Mesothelial cell of epicardium (in vitro differentiated cells): Measurements from ENCODE around the gene TMEM181. TPM values are rescaled to one million over a fixed set of nuclear protein-coding genes. Genes with fewer than 3 reads are reported as not detected.

ENCODE experiments used
- DNase-seq, 2 experiments: peaks; one replicate each; pipeline ENCODE4 v3.0.0; 2021; ENCODE audit warnings: low spot score in 2 of 2; ENCODE audit not compliant: unreplicated experiment in 2 of 2
- H3K27ac Mint-ChIP-seq: 2 replicates; pipeline ENCODE4 v1.8.0; 2021; ENCODE audit warnings: mixed read lengths
- H3K27me3 Mint-ChIP-seq: 2 replicates; pipeline ENCODE4 v1.8.0; 2021; ENCODE audit warnings: low read depth, mixed read lengths
- H3K36me3 Mint-ChIP-seq: 2 replicates; pipeline ENCODE4 v1.8.0; 2021; ENCODE audit warnings: mixed read lengths
- H3K4me1 Mint-ChIP-seq: 2 replicates; pipeline ENCODE4 v1.8.0; 2021; ENCODE audit warnings: mixed read lengths
- H3K4me3 Mint-ChIP-seq: 2 replicates; pipeline ENCODE4 v1.8.0; 2021; ENCODE audit warnings: mild to moderate bottlenecking, moderate library complexity, mixed read lengths
- H3K9me3 Mint-ChIP-seq: 2 replicates; pipeline ENCODE4 v1.8.0; 2021; ENCODE audit warnings: mixed read lengths
- total RNA-seq: library from RNA; stranded (reverse); gene quantifications from 3 replicates; pipeline ENCODE4 v1.2.1, GENCODE V29; 2021
- TF ChIP-seq, protein P1 (sequence below): fragments of 200-600 bp; sonication (generic); IDR thresholded peaks from one replicate; pipeline ENCODE4 v1.5.0; 2021; ENCODE audit warnings: antibody characterized with exemption; ENCODE audit not compliant: unreplicated experiment

The TMEM181 gene
- total RNA-seq, 1 donor from 2014 or later, result 23.8 TPM

- no peaks in the 10 kb centered on the region for H3K9me3 Mint-ChIP-seq
Observed at GRCh38 chr6:158661156-158661685, 101.3 kb downstream of the TMEM181 start.

GRCh38 chr6:158662607-158662953 is 102.7 kb downstream of the TMEM181 start:
- H3K27me3 Mint-ChIP-seq, result no peaks in the 10 kb centered on the region
- peak overlapping the region; percentile 54 for H3K4me3 Mint-ChIP-seq
- TF ChIP-seq, protein P1, sequence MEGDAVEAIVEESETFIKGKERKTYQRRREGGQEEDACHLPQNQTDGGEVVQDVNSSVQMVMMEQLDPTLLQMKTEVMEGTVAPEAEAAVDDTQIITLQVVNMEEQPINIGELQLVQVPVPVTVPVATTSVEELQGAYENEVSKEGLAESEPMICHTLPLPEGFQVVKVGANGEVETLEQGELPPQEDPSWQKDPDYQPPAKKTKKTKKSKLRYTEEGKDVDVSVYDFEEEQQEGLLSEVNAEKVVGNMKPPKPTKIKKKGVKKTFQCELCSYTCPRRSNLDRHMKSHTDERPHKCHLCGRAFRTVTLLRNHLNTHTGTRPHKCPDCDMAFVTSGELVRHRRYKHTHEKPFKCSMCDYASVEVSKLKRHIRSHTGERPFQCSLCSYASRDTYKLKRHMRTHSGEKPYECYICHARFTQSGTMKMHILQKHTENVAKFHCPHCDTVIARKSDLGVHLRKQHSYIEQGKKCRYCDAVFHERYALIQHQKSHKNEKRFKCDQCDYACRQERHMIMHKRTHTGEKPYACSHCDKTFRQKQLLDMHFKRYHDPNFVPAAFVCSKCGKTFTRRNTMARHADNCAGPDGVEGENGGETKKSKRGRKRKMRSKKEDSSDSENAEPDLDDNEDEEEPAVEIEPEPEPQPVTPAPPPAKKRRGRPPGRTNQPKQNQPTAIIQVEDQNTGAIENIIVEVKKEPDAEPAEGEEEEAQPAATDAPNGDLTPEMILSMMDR, result no peak
- peaks cover 56% of the 10 kb centered on the region for H3K4me1 Mint-ChIP-seq
- no peak for DNase-seq
- H3K9me3 Mint-ChIP-seq, result no peaks in the 10 kb centered on the region
- peak overlapping the region; percentile 90 for H3K27ac Mint-ChIP-seq
- H3K36me3 Mint-ChIP-seq, result no peaks in the 10 kb centered on the region

More at GRCh38 chr6:158661156-158661685, 101.3 kb downstream of the TMEM181 start:
- H3K27me3 Mint-ChIP-seq, result no peaks in the 10 kb centered on the region
- no peak overlapping the region for H3K27ac Mint-ChIP-seq
- TF ChIP-seq, protein P1, result no peak
- DNase-seq, result no peak
- no peaks in the 10 kb centered on the region for H3K36me3 Mint-ChIP-seq
- H3K4me3 Mint-ChIP-seq, result no peak overlapping the region
- H3K4me1 Mint-ChIP-seq, result peaks cover 45% of the 10 kb centered on the region

- Mint-ChIP-seq H3K27ac (peak overlapping the region; percentile 90), H3K27me3 (no peaks in the 10 kb centered on the region), H3K4me1 (peaks cover 59% of the 10 kb centered on the region), H3K36me3 (no peaks in the 10 kb centered on the region), H3K4me3 (peak overlapping the region; percentile 54), H3K9me3 (no peaks in the 10 kb centered on the region)
- DNase-seq, result no peak
- TF ChIP-seq, protein P1, result no peak
Observed at GRCh38 chr6:158662954-158663624, 103.2 kb downstream of the TMEM181 start.

- Mint-ChIP-seq H3K27me3 (no peaks in the 10 kb centered on the region), H3K4me3 (peak overlapping the region; percentile 54)
Observed at GRCh38 chr6:158663625-158664165, 103.8 kb downstream of the TMEM181 start.

GRCh38 chr6:158665332-158665731 is 105.4 kb downstream of the TMEM181 start:
- H3K36me3 Mint-ChIP-seq, result no peaks in the 10 kb centered on the region
- no peaks in the 10 kb centered on the region for H3K9me3 Mint-ChIP-seq
- no peaks in the 10 kb centered on the region for H3K27me3 Mint-ChIP-seq
- H3K4me3 Mint-ChIP-seq, result no peak overlapping the region
- no peak for DNase-seq
- H3K27ac Mint-ChIP-seq, result peak overlapping the region; percentile 90
- TF ChIP-seq, protein P1, result no peak
- H3K4me1 Mint-ChIP-seq, result peaks cover 70% of the 10 kb centered on the region

More at GRCh38 chr6:158663625-158664165, 103.8 kb downstream of the TMEM181 start:
- peaks cover 63% of the 10 kb centered on the region for H3K4me1 Mint-ChIP-seq
- H3K36me3 Mint-ChIP-seq, result no peaks in the 10 kb centered on the region
- TF ChIP-seq, protein P1, result no peak
- H3K9me3 Mint-ChIP-seq, result no peaks in the 10 kb centered on the region
- peak overlapping the region; percentile 90 for H3K27ac Mint-ChIP-seq
- DNase-seq, result peak in 1 of 2 experiments; percentile 42
